Endodermal cell (in vitro differentiated cells): Measurements from ENCODE around the gene NR5A1. TPM values are rescaled to one million over a fixed set of nuclear protein-coding genes. Genes with fewer than 3 reads are reported as not detected.
A peak's percentile ranks its signal among the peaks of the same experiment; 100 is the strongest.

Experiments used
- DNase-seq: peaks from one replicate; pipeline ENCODE4 v3.0.0-alpha.2; 2017
- H3K27ac ChIP-seq: 2 replicates; pipeline ENCODE4 v1.5.1; 2013; ENCODE audit warnings: mild to moderate bottlenecking, low read depth, low read length, moderate library complexity
- H3K27me3 ChIP-seq: 2 replicates; pipeline ENCODE4 v1.6.1; 2013; ENCODE audit warnings: mild to moderate bottlenecking, low read length, moderate library complexity; ENCODE audit not compliant: insufficient read depth, control insufficient read depth, poor library complexity, severe bottlenecking
- H3K36me3 ChIP-seq: 2 replicates; pipeline ENCODE4 v1.7.0; 2013; ENCODE audit warnings: mild to moderate bottlenecking, low read length, moderate library complexity; ENCODE audit not compliant: control insufficient read depth, insufficient read depth
- H3K4me1 ChIP-seq: one replicate; pipeline ENCODE4 v1.7.0; 2013; ENCODE audit warnings: low read length; ENCODE audit not compliant: control insufficient read depth, insufficient read depth
- H3K4me3 ChIP-seq: 2 replicates; pipeline ENCODE4 v1.5.1; 2013; ENCODE audit warnings: mild to moderate bottlenecking, low read length, moderate library complexity
- H3K9ac ChIP-seq: 2 replicates; pipeline ENCODE4 v1.6.1; 2013; ENCODE audit warnings: mild to moderate bottlenecking, low read length, moderate library complexity; ENCODE audit not compliant: poor library complexity, severe bottlenecking; ENCODE audit errors: extremely low read depth
- H3K9me3 ChIP-seq: 2 replicates; pipeline ENCODE4 v1.6.1; 2013; ENCODE audit warnings: mild to moderate bottlenecking, low read length, moderate library complexity; ENCODE audit not compliant: control insufficient read depth
- H3K27ac Mint-ChIP-seq: 2 replicates; pipeline ENCODE4 v1.8.0; 2020; ENCODE audit warnings: mixed read lengths
- H3K27me3 Mint-ChIP-seq: 2 replicates; pipeline ENCODE4 v1.8.0; 2021; ENCODE audit warnings: mild to moderate bottlenecking, mixed read lengths; ENCODE audit not compliant: insufficient read depth
- H3K36me3 Mint-ChIP-seq: 2 replicates; pipeline ENCODE4 v1.8.0; 2020; ENCODE audit warnings: low read depth, mixed read lengths
- H3K4me1 Mint-ChIP-seq: 2 replicates; pipeline ENCODE4 v1.8.0; 2020; ENCODE audit warnings: mixed read lengths
- H3K4me3 Mint-ChIP-seq: 2 replicates; pipeline ENCODE4 v1.8.0; 2020; ENCODE audit warnings: mild to moderate bottlenecking, moderate library complexity, mixed read lengths
- H3K9me3 Mint-ChIP-seq: 2 replicates; pipeline ENCODE4 v1.8.0; 2020; ENCODE audit warnings: mild to moderate bottlenecking, mixed read lengths
- WGBS, 2 experiments: methylation state at CpG; one replicate each; pipeline versions ENCODE4 v1.1.5 to v1.1.7; 2013; ENCODE audit warnings: missing lambda C conversion rate in 2 of 2, mixed read lengths in 1 of 2; ENCODE audit not compliant: insufficient coverage in 1 of 2, insufficient read length in 1 of 2; 5-methylcytosine and 5-hydroxymethylcytosine counted together
- total RNA-seq, 2 donors: library from RNA; stranded (reverse); fragmentation: NEBNext Ultra II Directional in 1 of 2; extraction: Animal tissue kit (Norgen Biotek cat#: 25700) in 1 of 2; gene quantifications; 2 replicates in 1 of 2; 3 replicates in 1 of 2; pipeline ENCODE4 v1.2.1, GENCODE V29; 2021
- TF ChIP-seq, protein P1 (sequence below): fragments of 200-600 bp; sonication (generic); conservative IDR thresholded peaks from 2 replicates; pipeline ENCODE4 v1.5.0; 2021; ENCODE audit warnings: antibody characterized with exemption, mild to moderate bottlenecking

NR5A1 gene
- total RNA-seq, 2 donors from 2014 or later: 0.37 TPM; not detected in 1

DNA sequence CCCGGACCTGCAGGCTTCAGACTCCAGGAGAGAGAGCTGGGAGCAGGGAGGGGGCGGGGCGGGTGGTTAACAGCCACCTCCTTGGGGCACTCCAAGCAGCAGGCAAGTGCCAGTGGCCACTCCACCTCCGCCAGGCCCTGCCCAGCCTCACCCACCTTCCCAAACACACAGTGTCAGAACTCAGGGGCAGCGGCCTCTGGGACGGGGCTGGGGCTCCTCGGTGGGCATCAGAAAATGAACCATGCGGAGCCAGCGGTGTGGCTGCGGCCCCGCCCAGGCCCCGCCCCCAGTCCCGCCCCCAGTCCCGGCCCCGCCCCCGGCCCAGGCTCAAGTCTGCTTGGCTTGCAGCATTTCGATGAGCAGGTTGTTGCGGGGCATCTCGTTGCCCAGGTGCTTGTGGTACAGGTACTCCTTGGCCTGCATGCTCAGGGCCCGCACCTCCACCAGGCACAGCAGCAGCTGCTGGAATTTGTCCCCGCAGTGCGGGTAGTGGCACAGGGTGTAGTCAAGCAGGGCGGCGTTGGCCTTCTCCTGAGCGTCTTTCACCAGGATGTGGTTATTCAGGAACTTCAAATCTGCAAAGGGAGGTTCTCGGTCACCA, 24.7 kb downstream of the NR5A1 start:
- peaks cover 35% of the 10 kb centered on the region for H3K27me3 ChIP-seq
- Mint-ChIP-seq H3K27me3 (peaks cover 71% of the 10 kb centered on the region), H3K27ac (no peak overlapping the region), H3K4me3 (no peak overlapping the region), H3K4me1 (peaks cover 6% of the 10 kb centered on the region), H3K9me3 (no peaks in the 10 kb centered on the region), H3K36me3 (no peaks in the 10 kb centered on the region)
- H3K36me3 ChIP-seq: no peaks in the 10 kb centered on the region
- no peak overlapping the region for H3K9ac ChIP-seq
- H3K27ac ChIP-seq: no peak overlapping the region
- no peaks in the 10 kb centered on the region for H3K4me1 ChIP-seq
- TF ChIP-seq, protein P1, sequence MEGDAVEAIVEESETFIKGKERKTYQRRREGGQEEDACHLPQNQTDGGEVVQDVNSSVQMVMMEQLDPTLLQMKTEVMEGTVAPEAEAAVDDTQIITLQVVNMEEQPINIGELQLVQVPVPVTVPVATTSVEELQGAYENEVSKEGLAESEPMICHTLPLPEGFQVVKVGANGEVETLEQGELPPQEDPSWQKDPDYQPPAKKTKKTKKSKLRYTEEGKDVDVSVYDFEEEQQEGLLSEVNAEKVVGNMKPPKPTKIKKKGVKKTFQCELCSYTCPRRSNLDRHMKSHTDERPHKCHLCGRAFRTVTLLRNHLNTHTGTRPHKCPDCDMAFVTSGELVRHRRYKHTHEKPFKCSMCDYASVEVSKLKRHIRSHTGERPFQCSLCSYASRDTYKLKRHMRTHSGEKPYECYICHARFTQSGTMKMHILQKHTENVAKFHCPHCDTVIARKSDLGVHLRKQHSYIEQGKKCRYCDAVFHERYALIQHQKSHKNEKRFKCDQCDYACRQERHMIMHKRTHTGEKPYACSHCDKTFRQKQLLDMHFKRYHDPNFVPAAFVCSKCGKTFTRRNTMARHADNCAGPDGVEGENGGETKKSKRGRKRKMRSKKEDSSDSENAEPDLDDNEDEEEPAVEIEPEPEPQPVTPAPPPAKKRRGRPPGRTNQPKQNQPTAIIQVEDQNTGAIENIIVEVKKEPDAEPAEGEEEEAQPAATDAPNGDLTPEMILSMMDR: no peak
- no peaks in the 10 kb centered on the region for H3K9me3 ChIP-seq
- WGBS, 2 experiments: 36 to 46% methylated on average over 12 to 26 of the region's 26 CpGs
- no peak overlapping the region for H3K4me3 ChIP-seq
- DNase-seq: peak; percentile 90

DNA sequence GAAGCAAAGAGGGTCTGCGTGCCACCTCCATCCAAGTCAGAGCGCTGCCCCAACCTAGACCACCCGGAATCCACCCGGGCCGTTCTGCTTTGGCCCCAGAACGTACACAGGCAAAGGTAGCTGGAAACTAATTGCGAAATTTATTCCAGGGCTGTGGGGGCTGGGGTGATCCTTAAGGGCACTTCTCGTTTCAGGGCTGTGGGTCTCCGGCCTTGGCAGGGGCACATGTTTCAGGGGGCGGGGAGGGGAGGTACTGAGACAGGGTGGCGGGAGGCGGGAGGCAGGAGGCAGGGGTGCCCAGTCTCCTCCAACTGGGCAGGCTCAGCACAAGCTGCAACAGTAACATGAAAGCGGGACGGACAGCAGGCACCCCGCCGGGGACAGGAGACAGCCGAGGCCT, 26.1 kb downstream of the NR5A1 start:
- WGBS, 2 experiments: 90 to 91% methylated on average over 9 to 17 of the region's 17 CpGs

DNA sequence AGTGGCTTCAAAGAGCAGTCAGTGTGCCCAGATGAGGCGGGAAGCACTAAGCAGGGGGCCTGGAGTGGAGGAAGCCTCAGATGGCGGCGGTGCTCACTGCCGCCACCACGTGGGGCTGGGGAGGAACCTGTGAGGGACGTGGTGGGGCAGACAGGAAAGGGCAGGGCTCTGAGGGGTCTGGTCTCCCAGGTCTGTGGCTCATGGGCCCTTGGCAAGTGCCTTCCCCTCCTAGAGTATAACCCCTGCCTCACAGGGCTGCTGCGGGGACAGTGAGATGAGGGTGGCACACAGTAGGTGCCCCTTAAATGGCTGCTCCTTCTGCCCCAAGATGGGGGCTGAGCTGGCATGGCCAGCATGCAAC, 26.6 kb downstream of the NR5A1 start:
- Mint-ChIP-seq H3K4me3 (no peak overlapping the region), H3K27ac (no peak overlapping the region), H3K4me1 (peaks cover 4% of the 10 kb centered on the region), H3K27me3 (peaks cover 71% of the 10 kb centered on the region), H3K36me3 (no peaks in the 10 kb centered on the region), H3K9me3 (no peaks in the 10 kb centered on the region)
- 0 to 20% methylated on average over 1 to 7 of the region's 7 CpGs for WGBS, 2 experiments
- TF ChIP-seq, protein P1: peak; percentile 79
- no peak overlapping the region for H3K9ac ChIP-seq
- H3K36me3 ChIP-seq: no peaks in the 10 kb centered on the region
- peak; percentile 91 for DNase-seq
- no peaks in the 10 kb centered on the region for H3K9me3 ChIP-seq
- no peaks in the 10 kb centered on the region for H3K4me1 ChIP-seq
- H3K4me3 ChIP-seq: no peak overlapping the region
- H3K27me3 ChIP-seq: peaks cover 43% of the 10 kb centered on the region
- H3K27ac ChIP-seq: no peak overlapping the region

More for the DNA sequence above, 26.1 kb downstream of the NR5A1 start:
- no peaks in the 10 kb centered on the region for H3K36me3 Mint-ChIP-seq
- Histone ChIP-seq H3K9me3 (no peaks in the 10 kb centered on the region), H3K4me1 (no peaks in the 10 kb centered on the region), H3K27ac (no peak overlapping the region), H3K36me3 (no peaks in the 10 kb centered on the region), H3K27me3 (peaks cover 43% of the 10 kb centered on the region), H3K4me3 (no peak overlapping the region), H3K9ac (no peak overlapping the region)
- no peaks in the 10 kb centered on the region for H3K9me3 Mint-ChIP-seq
- TF ChIP-seq, protein P1: no peak
- peaks cover 4% of the 10 kb centered on the region for H3K4me1 Mint-ChIP-seq
- H3K4me3 Mint-ChIP-seq: no peak overlapping the region
- no peak for DNase-seq
- no peak overlapping the region for H3K27ac Mint-ChIP-seq
- peaks cover 70% of the 10 kb centered on the region for H3K27me3 Mint-ChIP-seq
